HFF-Myc (cell line): ENCODE data around the gene KLRC2.
"Not testable (repeated sequence)": the region's sequence is repeated elsewhere in the genome, so short reads cannot be mapped to it uniquely, and the experiment has no call there.

Source experiments
- DNase-seq: peaks from one replicate; pipeline ENCODE4 v3.0.0-alpha.2; 2011; ENCODE audit warnings: low read depth; ENCODE audit errors: extremely low read depth
- H3K4me3 ChIP-seq: replicated peaks from 2 replicates; pipeline ENCODE4 v1.5.1; 2011; ENCODE audit warnings: low read depth, mild to moderate bottlenecking, control low read depth, low read length
- CTCF ChIP-seq: IDR thresholded peaks from 2 replicates; pipeline ENCODE4 v1.5.1; 2012; ENCODE audit warnings: mild to moderate bottlenecking, low read depth, low read length, control low read depth; ENCODE audit errors: missing control alignments

Gene KLRC2

GRCh38 chr12:10453156-10453555 is 17.3 kb upstream of the KLRC2 start, which contains the start of gene KLRC1:
Gene KLRC1 (minus strand): TSS chr12:10453377. CDS start chr12:10451156, 2,221 bp downstream.
- DNase-seq, result no peak
- TF ChIP-seq CTCF, result no peak
- no peak within 1 kb of the TSS for H3K4me3 ChIP-seq

- no peak overlapping the region for H3K4me3 ChIP-seq
- no peak for TF ChIP-seq CTCF
- DNase-seq, result no peak
Observed at GRCh38 chr12:10448236-10448635, 12.4 kb upstream of the KLRC2 start.

GRCh38 chr12:10446052-10446451 is 10.2 kb upstream of the KLRC2 start:
- not testable (repeated sequence) for H3K4me3 ChIP-seq, DNase-seq

GRCh38 chr12:10441144-10441543 is 5.3 kb upstream of the KLRC2 start:
- DNase-seq, result not testable (repeated sequence)

GRCh38 chr12:10439608-10440274 is 3.9 kb upstream of the KLRC2 start:
- not testable (repeated sequence) for H3K4me3 ChIP-seq, DNase-seq

More at GRCh38 chr12:10441144-10441543, 5.3 kb upstream of the KLRC2 start:
- not testable (repeated sequence) for H3K4me3 ChIP-seq

GRCh38 chr12:10437601-10438000 is 1.8 kb upstream of the KLRC2 start:
- not testable (repeated sequence) for H3K4me3 ChIP-seq, DNase-seq

GRCh38 chr12:10430623-10431022 is 5.2 kb downstream of the KLRC2 start:
- H3K4me3 ChIP-seq, DNase-seq: not testable (repeated sequence)

- not testable (repeated sequence) for DNase-seq
Observed at GRCh38 chr12:10425938-10426337, 9.9 kb downstream of the KLRC2 start.

GRCh38 chr12:10424260-10424899 is 11.4 kb downstream of the KLRC2 start:
- not testable (repeated sequence) for H3K4me3 ChIP-seq, DNase-seq

More at GRCh38 chr12:10425938-10426337, 9.9 kb downstream of the KLRC2 start:
- H3K4me3 ChIP-seq, result not testable (repeated sequence)

GRCh38 chr12:10422159-10422558 is 13.7 kb downstream of the KLRC2 start:
- H3K4me3 ChIP-seq, DNase-seq: not testable (repeated sequence)

GRCh38 chr12:10420334-10420733 is 15.5 kb downstream of the KLRC2 start, which contains the start of gene KLRC3:
Gene KLRC3 (minus strand): TSS chr12:10420595. CDS start chr12:10420550, 45 bp downstream.
- not testable (repeated sequence) for H3K4me3 ChIP-seq, DNase-seq

- DNase-seq, result no peak
- TF ChIP-seq CTCF, result no peak
Observed at GRCh38 chr12:10409392-10409791, 26.4 kb downstream of the KLRC2 start, which contains the start of gene KLRC4. Gene KLRC4 (minus strand): TSS chr12:10409757. CDS start chr12:10409575, 182 bp downstream.

More at GRCh38 chr12:10409392-10409791, 26.4 kb downstream of the KLRC2 start, which contains the start of gene KLRC4:
- no peak within 1 kb of the TSS for H3K4me3 ChIP-seq
